Activated CD4-positive, alpha-beta T cell treated with anti-CD3 and anti-CD28 coated beads, Interleukin-2, amount 50 U/mL, for 16 hours (primary cell): ENCODE results near the gene FRMD4A.

Experiments
- DNase-seq: peaks from one replicate; pipeline ENCODE4 v3.0.0-alpha.2; 2020

The FRMD4A gene

DNA sequence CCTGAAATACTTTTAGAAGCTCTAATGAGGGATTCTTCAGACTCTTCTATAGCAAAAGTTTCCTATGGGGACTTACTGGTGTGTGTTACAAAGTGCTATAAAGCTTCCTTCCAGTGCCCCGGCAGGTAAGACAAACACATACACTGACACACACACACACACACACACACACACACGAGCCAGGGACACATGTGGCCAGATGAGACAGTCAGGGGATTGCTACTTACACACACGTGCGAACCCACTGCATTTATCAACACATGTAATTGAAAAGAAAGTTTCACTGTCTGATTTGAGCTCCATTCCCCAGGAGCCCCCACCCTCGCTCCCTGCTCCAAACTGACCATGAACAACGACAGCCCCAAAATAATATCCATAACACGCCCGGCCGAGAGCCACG is 624.1 kb downstream of the FRMD4A start:
- no peak for DNase-seq

DNA sequence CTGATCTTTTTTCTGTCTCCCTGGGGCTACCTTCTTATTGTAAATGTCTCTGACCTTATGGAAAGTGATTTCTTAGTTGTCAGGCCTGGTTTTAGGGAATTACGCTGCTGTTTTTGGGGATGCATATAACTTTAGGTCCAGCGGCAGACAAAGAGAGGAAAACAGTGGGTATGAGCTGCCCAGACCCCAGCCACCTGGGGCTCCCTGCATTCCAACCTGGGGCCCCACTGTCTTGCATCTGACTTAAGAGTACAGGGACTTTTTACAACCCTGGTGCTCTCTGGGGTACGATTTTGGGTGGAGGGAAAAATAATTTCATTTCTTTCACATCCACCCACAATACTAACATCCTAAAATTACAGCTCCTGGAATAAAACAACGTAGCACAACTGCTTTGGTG is 624.5 kb downstream of the FRMD4A start:
- DNase-seq: no peak

DNA sequence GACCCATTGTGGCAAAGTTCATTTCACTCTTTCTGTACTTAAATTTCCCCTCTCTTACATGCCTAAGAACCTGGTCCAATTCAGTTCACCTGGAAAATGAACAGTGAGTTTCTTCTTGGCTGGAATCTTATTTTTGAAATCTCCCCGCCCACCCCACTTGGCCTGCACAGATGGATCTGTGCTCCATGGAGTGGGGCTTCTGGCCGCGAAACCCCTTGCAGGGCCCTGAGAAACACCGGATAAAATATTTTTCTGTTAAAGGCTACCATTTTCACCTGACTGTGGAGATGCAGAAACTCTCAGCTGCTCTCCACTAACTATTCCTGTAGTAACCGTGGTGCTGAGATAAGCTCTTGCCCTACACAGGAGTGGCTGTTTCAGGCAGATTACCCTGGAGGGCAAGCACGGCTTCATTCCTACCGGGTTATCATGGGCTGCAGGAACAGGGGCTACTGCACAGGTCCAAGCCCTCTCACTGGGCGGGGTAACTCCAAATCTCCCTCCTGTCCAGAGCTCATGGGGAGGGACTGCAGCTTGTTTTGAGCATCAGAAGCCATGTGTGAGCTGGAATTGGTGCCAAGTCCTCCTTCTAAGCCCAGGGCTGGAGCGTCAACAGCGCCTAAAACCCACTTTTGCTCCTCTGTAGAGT is 625.1 kb downstream of the FRMD4A start:
- DNase-seq: no peak

DNA sequence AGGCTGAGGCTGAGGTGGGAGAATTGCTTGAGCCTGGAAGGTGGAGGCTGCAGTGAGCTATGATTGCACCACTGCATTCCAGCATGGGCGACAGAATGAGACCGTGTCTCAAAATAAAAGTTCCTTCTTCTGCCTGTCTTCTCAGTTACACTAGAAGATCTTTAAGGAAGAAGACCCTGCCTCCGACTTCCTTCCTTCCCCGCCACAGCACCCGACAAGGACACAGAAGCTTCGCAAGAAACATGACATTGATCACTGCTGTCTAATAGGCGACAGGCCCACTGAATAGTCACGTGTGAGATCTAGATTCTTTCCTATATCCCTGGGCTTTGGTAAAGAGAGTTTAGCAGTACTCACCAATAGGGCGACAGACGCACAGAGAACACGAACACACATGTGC is 625.8 kb downstream of the FRMD4A start:
- no peak for DNase-seq

DNA sequence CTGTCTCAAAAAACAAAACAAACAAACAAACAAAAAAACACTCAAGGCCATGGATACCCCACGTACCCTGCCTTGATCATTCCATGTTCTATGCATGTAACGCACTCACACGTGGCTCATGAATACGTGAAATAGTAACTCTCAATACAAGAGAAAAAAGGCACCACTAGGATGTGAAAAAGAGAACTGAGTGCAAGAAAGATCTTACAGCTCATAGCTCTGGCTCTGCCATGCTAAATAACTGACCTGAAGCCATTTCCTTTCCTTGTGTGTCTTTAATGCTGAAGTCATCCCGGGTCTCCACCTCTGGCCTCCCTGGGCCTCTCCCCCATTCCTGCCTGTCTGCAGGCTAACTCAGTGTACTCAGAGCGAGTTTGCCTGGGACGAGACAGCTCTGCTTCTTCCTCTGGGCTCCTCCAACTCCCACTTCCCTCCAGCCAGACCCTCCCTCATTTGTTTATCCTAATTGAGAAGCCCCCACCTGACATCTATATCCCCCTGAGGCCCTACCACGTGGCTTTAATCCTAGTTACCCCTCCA is 626.7 kb downstream of the FRMD4A start:
- DNase-seq: no peak

DNA sequence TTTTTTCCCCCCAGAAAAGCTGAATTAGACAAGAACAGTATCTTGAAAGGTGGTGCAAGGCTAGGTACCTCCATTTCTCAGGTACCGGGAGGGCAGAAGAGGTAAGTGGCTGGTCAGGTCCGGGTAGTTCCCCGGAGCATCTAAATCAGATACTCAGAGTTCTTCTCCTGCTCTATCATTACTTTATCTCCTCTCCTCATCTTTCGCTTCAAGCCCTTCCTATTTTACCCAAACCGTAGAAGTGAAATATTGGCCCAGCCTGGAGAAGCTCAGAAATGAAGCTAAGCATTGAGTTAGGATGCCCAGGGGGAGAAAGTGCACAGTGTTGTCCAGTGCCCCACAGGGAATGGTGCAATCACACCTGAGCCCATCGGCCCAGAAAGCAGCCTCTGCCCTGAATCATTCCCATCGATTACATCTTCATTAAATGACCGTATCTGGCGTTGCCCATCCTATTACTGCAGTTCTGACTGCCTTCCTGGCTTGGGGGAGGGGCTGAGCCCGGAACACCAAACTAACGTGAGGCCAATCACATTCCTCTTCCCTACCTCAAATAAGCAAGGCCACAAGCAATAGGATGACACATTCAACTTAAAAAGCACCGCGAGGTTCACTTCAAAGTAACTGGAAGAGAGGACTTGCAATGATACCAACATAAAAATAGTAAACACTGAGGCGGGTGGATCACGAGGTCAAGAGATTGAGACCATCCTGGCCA is 627.5 kb downstream of the FRMD4A start:
- no peak for DNase-seq

DNA sequence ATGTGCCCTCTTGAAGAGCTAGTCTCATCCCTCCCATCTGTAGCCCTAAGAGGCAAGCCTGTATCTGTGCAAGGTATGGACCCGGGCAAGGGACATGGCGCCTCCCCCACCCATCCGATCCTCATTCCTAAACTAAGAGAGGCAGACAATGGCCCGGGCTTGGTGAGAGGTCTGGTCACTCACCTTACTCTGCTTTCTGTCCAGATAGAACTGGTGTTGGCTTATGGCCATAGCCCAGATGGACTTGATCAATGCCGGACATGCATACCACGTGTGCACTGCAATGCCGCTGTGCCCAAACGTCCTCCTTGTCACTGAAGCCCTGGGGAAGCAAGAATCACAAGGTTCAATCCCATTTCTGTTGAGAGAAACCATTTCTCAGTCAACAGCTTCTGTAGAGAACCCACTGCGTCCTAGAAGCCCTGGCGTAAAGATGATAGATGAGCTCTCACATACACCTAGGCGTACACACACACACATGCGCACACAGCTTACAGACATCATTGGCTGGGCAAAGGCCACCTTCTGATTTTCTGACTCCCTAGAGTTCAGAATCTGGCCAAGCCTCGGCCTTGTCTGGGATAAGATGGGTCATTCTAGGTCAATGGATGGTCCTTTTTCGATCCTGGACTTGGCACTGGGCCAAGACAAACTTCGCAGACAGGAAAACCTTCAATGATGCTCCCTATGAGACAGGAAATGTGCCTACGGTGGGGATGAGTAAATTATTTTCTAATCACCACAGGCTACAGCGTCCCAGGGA is 629.4 kb downstream of the FRMD4A start:
- no peak for DNase-seq

DNA sequence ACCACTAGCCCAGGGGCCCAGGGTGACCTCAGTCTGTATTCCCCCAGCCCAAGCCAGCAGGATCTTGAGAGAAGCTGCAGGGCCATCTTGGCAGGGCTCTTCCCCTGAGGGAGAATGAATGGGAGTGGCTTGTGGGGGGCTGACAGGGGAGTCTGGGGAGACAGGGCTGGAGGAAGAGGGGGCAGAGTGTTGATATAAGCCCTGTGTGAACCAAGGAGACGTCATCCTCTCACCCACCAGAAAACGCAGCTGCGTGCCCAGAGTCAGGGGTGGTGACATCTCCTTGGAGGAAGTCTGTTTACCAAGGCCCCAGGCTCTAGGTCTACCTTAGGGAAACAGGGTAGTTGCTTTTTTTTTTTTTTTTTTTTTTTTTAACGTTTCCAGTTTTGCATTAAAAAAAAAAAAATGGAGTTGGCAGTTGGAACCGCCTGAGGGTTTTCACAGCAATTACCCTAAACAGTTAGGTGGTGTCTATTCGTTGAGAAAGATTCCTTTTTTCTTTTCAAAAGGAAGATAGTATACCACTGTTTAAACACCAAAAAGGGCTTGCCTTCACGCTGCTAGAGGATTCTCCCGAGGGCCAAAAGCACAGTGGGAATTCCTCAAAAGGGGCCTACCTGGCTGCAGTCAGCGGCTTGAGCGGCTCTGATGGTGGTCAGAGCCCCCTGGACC is 630.1 kb downstream of the FRMD4A start:
- no peak for DNase-seq

DNA sequence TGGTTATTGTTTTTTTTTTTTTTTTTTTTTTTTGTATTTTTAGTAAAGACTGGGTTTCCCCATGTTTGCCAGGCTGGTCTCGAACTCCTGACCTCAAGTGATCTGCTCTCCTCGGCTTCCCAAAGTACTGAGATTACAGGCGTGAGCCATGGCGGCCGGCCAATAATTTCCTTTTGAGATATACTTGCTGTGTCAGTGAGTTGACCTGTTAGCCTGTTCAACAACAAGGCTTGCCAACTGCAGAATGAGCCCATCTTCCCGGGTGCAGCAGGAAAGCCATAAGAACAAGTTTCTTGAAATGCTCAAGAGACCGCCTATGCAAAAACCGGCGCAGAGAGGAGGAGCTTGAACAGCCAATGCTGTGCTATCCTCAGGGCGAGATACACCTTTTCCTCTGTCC is 631.5 kb downstream of the FRMD4A start:
- DNase-seq: no peak

DNA sequence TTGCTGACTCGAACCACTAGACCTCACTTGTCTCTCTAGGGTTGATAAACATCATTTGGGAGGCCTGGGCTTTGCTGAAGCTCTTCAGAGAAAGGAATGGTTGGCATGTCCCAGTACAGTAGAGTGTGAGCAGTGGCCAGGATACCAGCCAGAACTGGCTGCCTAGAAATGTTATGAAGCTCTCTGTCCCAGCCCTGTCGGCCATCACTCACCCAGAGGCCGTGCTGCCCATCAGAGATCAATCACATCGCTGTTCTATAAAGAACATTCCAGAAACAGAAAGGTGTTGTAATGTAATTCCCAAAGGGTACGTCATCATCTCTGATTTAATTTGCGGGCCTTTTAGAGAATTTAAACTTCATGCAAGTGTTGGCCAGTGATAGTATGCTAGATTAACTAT is 632.5 kb downstream of the FRMD4A start:
- DNase-seq: no peak

DNA sequence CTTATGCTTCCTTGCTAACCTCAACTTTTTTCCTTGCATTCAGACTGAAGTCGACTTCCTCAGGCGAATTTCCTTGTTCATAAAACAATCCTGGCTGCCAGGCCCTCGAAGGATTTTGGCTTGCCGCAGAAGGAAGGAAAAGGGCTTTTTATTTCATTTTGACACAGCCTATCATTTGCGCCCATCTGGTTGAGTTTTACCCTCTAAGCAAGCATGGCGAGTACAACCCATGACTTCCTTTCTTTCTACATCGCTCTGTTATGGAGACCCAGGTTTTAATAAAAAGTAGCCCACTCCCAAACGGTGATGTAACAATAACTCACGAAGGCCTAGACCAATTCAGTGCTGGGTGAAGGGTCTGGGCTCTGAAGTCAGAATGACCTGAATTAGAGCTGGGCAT is 634.7 kb downstream of the FRMD4A start:
- DNase-seq: no peak

DNA sequence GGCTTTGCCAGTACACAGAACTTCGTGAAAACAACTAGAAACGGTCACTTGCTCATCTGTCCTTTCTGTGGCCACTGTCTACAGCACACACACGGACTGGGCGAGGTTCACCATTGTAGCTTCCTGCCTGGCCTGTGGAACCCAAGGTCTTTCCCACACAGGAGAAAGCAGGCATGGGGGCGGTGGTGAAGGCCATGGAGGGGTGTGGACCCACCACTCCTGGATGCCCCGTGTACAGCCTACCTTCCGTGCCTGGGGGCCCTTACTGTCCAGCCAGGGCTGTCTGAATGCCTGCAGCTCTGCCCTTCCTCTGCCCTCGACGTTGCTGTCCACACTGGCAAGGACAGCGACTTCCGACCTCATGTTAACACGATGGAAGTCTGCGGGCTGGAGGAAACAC is 635.1 kb downstream of the FRMD4A start:
- no peak for DNase-seq

DNA sequence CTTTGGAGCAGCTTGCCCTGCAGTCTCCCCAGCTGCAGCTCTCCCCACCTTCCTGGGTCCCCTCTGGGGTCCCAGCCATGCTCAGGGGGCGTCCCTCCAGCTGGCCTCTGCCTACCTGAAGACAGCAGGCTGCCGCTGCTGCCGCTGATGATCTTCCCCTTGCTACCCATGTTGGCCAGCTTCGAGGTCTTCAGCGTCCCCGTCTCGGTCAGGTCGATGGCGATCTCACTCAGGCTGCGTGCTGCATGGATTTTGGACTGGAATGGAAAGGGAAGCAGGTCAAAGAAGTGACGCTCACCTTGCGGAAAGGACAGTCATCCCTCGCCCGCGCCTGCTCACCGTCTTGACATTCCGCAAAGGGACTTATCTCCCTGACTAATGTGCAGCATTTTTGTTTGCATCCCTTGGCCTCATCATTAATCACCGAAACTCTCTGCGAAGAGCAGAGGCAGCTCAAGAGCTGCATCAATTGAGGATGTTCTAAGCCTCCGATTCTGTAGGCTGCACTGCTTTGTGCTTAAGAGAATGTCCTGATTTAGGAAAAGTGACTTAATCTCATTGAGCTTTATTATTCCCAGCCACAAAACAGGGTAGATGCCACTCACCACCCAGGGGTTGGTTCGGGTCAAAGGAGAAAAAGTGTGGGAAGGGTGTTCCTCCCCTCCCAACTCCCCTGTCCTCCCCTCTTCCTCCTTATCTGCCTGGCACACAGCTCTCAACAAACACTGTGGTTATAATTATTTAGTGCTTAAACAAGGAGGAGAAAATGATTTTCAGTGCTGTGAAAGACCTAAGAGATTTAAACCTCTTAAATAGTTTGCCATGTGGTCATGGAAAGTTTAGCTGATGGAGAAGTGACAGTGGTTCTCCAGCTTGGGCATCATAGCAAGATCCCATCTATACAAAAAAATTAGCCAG is 636.7 kb downstream of the FRMD4A start:
- no peak for DNase-seq

DNA sequence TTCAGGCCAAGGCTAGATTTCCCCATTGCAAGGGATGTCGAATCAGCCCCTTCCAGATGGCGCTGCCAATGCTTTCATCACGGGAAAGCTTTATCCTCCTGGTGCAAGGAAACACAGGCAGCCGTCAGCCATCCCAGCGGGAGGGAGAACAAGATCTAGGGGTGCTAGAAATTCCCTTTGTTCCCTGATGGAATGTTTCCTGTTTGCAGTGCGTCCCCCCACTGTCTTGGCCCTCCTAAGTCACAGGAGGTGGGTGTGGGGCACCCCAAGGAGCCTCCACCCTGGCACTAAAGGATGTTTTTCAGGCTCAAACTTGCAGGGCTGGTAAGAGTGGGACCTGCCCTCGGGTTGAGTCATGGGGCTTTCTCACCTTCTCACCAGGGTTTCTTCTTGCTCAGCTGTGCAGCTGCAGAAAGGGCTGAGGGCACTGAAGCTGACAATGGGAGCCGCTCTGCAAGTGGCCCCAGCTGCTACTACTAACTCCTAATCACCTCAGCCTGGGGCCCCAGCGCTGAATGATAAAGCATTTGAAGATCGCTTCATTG is 640.4 kb downstream of the FRMD4A start:
- no peak for DNase-seq

DNA sequence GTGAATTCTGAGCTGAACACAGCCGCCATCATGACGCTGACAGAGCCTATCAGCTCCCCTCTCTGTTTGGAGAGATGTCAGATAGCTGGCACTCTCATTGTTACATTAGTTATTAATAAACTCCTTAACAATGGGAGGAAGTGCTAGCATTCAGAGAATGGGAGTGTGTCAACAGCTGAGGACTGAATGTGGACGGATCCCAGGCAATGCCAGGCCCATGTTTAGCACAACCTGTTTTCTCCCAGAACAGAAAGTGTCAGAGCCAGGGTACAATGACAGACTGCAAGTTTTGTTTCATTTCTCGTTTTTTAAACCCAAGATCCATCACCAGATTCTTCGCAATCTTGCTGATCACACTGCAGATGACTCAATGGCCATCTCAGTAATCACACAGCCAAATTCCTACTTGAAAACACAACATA is 644.4 kb downstream of the FRMD4A start:
- no peak for DNase-seq

DNA sequence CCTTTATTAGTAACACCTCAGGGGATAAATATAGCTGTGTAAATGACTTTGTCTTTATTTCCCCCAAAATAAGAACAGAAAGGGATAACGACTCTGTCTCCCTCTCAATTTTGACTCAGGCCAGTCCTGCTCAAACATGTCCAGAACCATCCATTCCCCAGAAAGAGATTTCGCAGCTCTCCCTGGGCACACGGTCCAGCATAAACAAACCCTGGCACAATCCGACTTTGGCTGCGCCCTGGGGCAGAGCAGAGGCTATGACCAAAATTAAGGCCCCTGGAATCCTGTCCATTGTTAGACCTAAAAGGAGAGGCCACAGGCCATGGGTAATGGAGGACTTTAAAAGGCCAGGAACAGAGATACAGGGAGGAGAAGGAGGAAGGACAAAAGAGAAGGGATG is 644.8 kb downstream of the FRMD4A start:
- DNase-seq: no peak

DNA sequence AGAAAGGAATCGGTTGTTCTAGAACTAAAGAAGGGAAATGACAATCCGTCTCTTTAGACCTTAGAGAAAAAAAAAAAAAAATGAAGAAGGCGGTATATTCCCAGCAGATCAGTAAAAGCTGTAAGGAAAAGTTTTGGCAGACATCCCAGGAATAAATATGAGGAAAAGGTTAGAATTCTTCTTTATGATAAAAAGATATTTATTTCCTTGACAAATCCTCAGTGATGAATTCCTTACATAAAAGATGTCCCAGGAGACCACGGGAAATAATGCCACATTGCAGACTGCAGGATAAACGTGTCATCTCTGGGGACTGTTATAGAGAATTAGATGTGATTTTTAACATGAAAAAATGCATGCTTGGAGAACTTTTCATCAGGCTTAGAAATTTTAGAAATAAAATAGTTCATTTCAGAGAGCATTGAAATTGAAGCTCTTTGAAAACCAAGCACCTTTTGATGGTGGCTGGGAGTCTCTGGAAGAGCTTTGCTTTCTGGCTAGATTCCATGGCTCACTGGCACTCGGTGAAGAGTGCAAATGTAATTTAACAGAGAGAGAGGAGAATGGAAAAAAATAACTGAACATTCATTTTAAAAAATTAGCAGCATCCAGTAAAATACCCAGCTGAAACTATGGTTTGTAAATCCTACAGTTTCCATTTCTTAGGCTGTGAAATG is 645.8 kb downstream of the FRMD4A start:
- DNase-seq: no peak

DNA sequence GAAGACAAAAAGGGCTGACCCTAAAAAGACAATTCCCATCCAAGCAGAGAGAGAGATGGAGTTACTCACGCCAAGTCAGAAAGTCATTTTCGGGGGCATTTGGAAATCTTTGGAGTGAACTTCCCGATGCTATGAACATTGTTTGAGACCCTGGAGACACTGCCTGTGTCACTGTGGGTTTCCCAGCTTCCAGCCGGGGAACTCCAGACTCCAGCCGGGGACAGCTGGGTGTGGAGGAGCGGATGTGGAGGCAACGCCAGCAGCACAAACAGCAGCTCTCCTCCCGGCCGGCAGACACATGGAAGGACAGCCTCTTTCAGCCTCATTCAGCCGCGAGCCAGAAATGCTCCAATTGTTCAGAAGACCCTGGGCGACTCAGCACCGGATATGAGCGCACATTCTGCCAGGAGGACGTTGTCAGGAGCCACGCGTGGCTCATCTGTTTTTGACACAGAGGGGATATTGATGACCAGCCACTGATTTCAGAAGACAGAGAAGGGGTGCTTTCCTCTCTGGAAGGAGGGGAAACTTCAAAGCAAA is 646.4 kb downstream of the FRMD4A start:
- no peak for DNase-seq

DNA sequence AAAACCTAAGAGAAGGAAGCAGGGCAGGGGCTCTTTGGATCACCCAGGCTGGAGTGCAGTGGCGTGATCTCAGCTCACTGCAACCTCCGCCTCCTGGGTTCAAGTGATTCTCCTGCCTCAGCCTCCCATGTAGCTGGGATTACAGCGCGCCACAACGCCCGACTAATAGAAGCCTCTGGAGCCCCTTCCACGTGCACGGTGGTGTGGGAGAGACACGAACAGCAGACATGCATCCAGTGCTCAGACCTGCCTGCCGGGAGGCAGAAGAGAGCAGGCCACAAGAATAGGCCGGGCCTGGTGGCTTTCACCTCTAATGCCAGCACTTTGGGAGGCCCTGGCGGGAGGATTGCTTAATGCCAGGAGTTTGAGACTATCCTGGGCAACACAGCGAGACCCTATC is 647.7 kb downstream of the FRMD4A start:
- no peak for DNase-seq

DNA sequence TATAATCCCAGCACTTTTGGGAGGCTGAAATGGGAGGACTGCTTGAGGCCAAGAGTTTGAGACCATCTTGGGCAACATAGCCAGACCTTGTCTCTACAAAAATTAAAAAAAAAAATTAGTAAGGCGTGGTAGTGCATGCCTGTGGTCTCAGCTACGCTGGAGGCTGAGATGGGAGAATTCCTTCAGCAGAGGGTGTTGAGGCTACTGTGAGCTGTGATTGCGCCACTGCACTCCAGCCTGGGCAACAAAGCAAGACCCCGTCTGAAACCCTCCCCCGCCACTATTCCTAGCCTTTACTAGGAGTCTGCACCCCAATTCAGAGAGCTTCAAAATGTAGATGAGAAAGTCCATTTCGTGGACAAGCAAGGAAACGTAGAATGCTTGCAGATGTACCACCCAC is 648.8 kb downstream of the FRMD4A start:
- no peak for DNase-seq

DNA sequence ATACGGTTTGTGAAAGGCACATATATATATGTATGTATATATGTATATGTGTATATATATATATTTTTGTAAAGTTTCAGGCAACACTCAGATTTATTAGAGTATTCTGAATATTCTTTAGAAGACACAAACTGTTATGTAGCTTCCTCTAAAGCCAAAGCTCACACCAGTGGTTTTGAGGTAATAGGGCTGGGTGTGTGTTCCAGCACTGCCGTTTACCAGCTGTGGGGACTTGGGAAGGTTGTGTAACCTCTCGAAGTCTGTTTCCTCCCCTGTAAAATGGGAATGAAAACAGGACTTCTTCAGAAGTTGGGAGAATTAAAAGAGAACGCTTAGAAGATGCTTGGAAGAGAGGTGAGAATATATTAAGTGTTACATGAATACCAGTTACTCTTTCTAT is 649.2 kb downstream of the FRMD4A start:
- no peak for DNase-seq
